ENCODE data around the gene GON4L.

GRCh38 chr1:155859881-155860871 is 3.2 kb upstream of the GON4L start:
- TF ChIP-seq CTCF (IDR thresholded peaks at IDR 0.05) (no peak), POLR2A (IDR thresholded peaks at IDR 0.05) (no peak)

Measured in esophagus squamous epithelium (tissue), 4 donors.